ENCODE measurements around the gene ADGB. TPM values are rescaled to one million over a fixed set of nuclear protein-coding genes. Genes with fewer than 3 reads are reported as not detected.

ADGB gene
- total and polyA plus RNA-seq, 2 donors from 2014 or later: not detected

DNA sequence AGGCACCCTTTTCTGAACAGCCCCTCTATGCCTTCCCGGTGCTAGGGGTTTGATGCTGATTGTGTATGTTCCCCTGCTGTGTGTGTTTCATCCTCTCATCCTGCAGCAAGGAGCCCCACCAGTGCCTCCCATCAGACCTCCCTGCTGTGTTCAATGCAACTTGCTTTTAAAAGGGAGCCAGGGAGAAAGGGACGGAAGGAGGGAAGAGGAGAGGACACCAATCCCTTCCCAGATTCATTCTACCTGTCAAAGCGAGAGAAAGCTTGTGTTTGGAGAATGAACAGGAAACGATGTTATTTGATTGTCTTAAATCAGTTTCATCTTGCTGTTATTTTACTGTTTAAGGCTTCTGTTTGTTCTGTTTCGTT, 259.2 kb downstream of the ADGB start:
- H3K9ac ChIP-seq (ENCODE audit: low read length in 3 of 3): peak overlapping the region in 2 of 3 donors; percentile 13 to 39
- no peaks in the 10 kb centered on the region for H3K36me3 ChIP-seq (ENCODE audit: control insufficient read depth in 2 of 3, insufficient read depth in 3 of 3, low read length in 3 of 3)
- H3K27me3 ChIP-seq (ENCODE audit: control insufficient read depth, insufficient read depth, low read length): no peaks in the 10 kb centered on the region
- H3K4me1 ChIP-seq (ENCODE audit: control insufficient read depth in 2 of 3, insufficient read depth in 2 of 3, low read depth in 1 of 3, low read length in 3 of 3): no peaks in the 10 kb centered on the region
- no peak overlapping the region for H3K27ac ChIP-seq (ENCODE audit: low read depth in 2 of 2, low read length in 2 of 2)
- no peaks in the 10 kb centered on the region for H3K9me3 ChIP-seq (ENCODE audit: control insufficient read depth in 2 of 3, insufficient read depth in 1 of 3, low read length in 3 of 3)
- TF ChIP-seq, protein P1, sequence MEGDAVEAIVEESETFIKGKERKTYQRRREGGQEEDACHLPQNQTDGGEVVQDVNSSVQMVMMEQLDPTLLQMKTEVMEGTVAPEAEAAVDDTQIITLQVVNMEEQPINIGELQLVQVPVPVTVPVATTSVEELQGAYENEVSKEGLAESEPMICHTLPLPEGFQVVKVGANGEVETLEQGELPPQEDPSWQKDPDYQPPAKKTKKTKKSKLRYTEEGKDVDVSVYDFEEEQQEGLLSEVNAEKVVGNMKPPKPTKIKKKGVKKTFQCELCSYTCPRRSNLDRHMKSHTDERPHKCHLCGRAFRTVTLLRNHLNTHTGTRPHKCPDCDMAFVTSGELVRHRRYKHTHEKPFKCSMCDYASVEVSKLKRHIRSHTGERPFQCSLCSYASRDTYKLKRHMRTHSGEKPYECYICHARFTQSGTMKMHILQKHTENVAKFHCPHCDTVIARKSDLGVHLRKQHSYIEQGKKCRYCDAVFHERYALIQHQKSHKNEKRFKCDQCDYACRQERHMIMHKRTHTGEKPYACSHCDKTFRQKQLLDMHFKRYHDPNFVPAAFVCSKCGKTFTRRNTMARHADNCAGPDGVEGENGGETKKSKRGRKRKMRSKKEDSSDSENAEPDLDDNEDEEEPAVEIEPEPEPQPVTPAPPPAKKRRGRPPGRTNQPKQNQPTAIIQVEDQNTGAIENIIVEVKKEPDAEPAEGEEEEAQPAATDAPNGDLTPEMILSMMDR (IDR thresholded peaks at IDR 0.05; ENCODE audit: borderline replicate concordance, extremely low read depth, insufficient read depth): no peak
- peak in 1 of 5 donors; percentile 51 for DNase-seq
- intact Hi-C loops (cut with DNase I): no loop called here
- H3K4me3 ChIP-seq (ENCODE audit: low read length in 3 of 3): peak overlapping the region; percentile 46 to 73 (median 63)
- no peak for FAIRE-seq

DNA sequence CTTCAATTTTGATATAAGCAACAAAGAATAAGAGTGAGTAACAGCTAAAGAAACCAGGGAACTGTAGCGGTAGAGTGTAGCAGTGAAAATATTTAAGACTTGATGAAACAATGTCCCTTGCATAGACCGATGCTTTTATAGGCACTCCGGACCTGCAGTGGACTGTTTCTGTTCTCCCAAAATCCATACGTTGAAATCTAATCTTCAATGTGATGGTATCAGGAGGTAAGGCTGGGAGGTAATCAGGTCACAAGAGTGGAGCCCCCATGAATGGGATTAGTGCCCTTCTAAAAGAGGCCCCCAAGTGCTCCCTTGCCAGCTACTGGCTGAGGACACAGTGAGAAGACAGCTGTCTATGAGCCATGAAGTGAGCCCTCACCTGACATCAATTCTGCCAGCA, 260.4 kb downstream of the ADGB start:
- TF ChIP-seq, protein P1 (IDR thresholded peaks at IDR 0.05; ENCODE audit: borderline replicate concordance, extremely low read depth, insufficient read depth): no peak
- no peaks in the 10 kb centered on the region for H3K27me3 ChIP-seq (ENCODE audit: control insufficient read depth, insufficient read depth, low read length)
- no peaks in the 10 kb centered on the region for H3K4me1 ChIP-seq (ENCODE audit: control insufficient read depth in 2 of 3, insufficient read depth in 2 of 3, low read depth in 1 of 3, low read length in 3 of 3)
- FAIRE-seq (no peak), DNase-seq (no peak)
- H3K27ac ChIP-seq (ENCODE audit: low read depth in 2 of 2, low read length in 2 of 2): no peak overlapping the region
- no peaks in the 10 kb centered on the region for H3K36me3 ChIP-seq (ENCODE audit: control insufficient read depth in 2 of 3, insufficient read depth in 3 of 3, low read length in 3 of 3)
- no peak overlapping the region for H3K9ac ChIP-seq (ENCODE audit: low read length in 3 of 3)
- intact Hi-C loops (cut with DNase I): no loop called here
- no peak overlapping the region for H3K4me3 ChIP-seq (ENCODE audit: low read length in 3 of 3)
- H3K9me3 ChIP-seq (ENCODE audit: control insufficient read depth in 2 of 3, insufficient read depth in 1 of 3, low read length in 3 of 3): no peaks in the 10 kb centered on the region

DNA sequence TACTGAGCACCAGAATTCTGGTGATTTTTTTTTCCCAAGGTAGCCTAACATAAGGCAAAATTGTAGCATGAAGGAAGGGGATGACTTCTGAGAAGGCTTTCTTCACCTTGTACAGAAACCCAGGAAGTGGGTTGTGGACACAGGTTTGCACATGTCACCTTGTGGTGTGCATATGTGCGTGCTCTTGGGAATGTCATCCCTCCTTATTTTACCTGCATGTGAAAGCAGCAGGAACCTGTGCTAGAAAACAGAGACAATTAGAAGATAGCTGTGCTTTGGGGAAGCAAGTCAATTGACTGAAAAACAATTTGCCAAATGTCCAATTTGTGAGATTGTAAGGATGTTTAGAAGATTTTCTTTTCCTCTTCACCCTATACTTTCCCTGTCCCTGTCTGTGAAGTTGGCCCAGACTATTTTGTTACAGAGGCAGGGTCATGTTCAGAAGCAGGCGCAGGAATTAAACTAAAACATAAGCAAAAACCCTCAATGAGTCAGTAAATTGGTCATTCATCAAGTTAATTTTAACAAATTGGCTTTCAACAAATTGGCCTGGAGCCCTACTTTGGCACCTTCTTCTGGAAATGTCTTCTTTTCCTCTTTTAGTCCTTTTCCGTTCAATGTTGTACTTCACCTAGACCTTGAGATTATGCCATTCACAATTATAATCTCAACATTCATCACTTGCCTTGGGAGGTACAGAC, 261.2 kb downstream of the ADGB start:
- H3K4me1 ChIP-seq (ENCODE audit: control insufficient read depth in 2 of 3, insufficient read depth in 2 of 3, low read depth in 1 of 3, low read length in 3 of 3): no peaks in the 10 kb centered on the region
- H3K27ac ChIP-seq (ENCODE audit: low read depth in 2 of 2, low read length in 2 of 2): no peak overlapping the region
- no peaks in the 10 kb centered on the region for H3K27me3 ChIP-seq (ENCODE audit: control insufficient read depth, insufficient read depth, low read length)
- H3K9ac ChIP-seq (ENCODE audit: low read length in 3 of 3): no peak overlapping the region
- H3K36me3 ChIP-seq (ENCODE audit: control insufficient read depth in 2 of 3, insufficient read depth in 3 of 3, low read length in 3 of 3): no peaks in the 10 kb centered on the region
- H3K9me3 ChIP-seq (ENCODE audit: control insufficient read depth in 2 of 3, insufficient read depth in 1 of 3, low read length in 3 of 3): no peaks in the 10 kb centered on the region
- H3K4me3 ChIP-seq (ENCODE audit: low read length in 3 of 3): no peak overlapping the region
- DNase-seq (no peak), FAIRE-seq (no peak)
- TF ChIP-seq, protein P1 (IDR thresholded peaks at IDR 0.05; ENCODE audit: borderline replicate concordance, extremely low read depth, insufficient read depth): no peak
- intact Hi-C loops (cut with DNase I): no loop called here

DNA sequence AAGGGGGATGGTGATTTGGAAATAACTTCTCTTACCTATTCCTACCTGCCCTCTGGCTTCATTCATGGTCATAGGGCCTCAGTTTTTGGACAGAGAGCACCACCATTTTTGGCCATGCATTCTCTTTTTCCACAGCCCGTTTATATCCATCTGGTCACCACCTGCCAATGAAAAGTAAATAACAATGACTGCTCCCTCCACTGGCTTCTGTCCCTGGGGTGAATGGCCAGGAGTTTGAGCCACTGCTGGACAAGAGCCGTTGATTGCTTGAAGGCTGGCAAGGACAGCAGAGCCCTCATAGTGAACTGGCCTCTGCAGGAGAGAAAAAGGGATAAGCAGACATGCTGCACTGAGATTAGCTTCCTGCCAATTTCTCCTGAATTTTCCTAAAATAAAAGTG, 261.8 kb downstream of the ADGB start:
- no peak overlapping the region for H3K4me3 ChIP-seq (ENCODE audit: low read length in 3 of 3)
- TF ChIP-seq, protein P1 (IDR thresholded peaks at IDR 0.05; ENCODE audit: borderline replicate concordance, extremely low read depth, insufficient read depth): no peak
- FAIRE-seq: no peak

More for the DNA sequence above, 261.8 kb downstream of the ADGB start:
- Histone ChIP-seq H3K9ac (ENCODE audit: low read length in 3 of 3) (no peak overlapping the region), H3K27me3 (ENCODE audit: control insufficient read depth, insufficient read depth, low read length) (no peaks in the 10 kb centered on the region), H3K27ac (ENCODE audit: low read depth in 2 of 2, low read length in 2 of 2) (no peak overlapping the region), H3K4me1 (ENCODE audit: control insufficient read depth in 2 of 3, insufficient read depth in 2 of 3, low read depth in 1 of 3, low read length in 3 of 3) (no peaks in the 10 kb centered on the region), H3K36me3 (ENCODE audit: control insufficient read depth in 2 of 3, insufficient read depth in 3 of 3, low read length in 3 of 3) (no peaks in the 10 kb centered on the region), H3K9me3 (ENCODE audit: control insufficient read depth in 2 of 3, insufficient read depth in 1 of 3, low read length in 3 of 3) (no peaks in the 10 kb centered on the region)
- intact Hi-C loops (cut with DNase I): no loop called here
- DNase-seq: no peak

Measured in kidney (tissue), 14 donors.